Stomach (tissue), 4 donors: ENCODE measurements around the gene ISOC1.

Experiments used
- CTCF ChIP-seq, 7 experiments: fragments of 450-650 bp in 4 of 7; fragments of 200-600 bp in 3 of 7; sonication (generic) in 3 of 7; IDR thresholded peaks; one replicate each; pipeline ENCODE4 v1.5.1; 2016 to 2019; ENCODE audit warnings: antibody characterized with exemption in 7 of 7, control low read depth in 2 of 7, mild to moderate bottlenecking in 1 of 7
- EP300 ChIP-seq: sonication (generic); formaldehyde crosslinking; IDR thresholded peaks from one replicate; pipeline ENCODE4 v1.6.1; 2017; ENCODE audit warnings: antibody characterized with exemption
- POLR2A ChIP-seq, 4 donors: fragments of 450-650 bp; IDR thresholded peaks; one replicate each; pipeline ENCODE4 v1.6.1; 2016; ENCODE audit warnings: antibody characterized with exemption in 4 of 4, control low read depth in 2 of 4, mild to moderate bottlenecking in 1 of 4, moderate library complexity in 1 of 4
- POLR2AphosphoS5 ChIP-seq, 3 donors: sonication (generic); formaldehyde crosslinking; IDR thresholded peaks; one replicate each; pipeline ENCODE4 v1.6.1; 2016; ENCODE audit warnings: antibody characterized with exemption in 3 of 3

DNA sequence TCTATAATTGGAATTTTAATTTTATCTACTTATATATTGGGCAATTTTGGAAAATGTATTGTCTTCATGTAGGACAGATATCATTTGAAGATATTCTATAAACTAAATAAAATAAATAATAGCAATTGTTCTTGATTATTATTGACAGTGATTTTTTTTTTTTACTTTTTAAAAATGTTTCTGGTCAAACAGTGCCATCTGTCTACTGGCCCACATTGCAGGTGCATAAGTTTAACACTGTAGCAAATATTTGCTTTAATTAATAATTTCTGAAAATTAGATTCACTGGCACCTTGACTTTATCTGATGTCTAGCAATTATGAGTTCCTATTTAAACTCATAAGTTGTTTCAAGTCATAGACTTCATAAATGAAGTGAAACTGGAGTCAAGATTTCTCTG lies 41.1 kb upstream of the ISOC1 start:
- TF ChIP-seq EP300 = no peak
- no peak for TF ChIP-seq POLR2AphosphoS5 (IDR thresholded peaks at IDR 0.05)
- no peak for TF ChIP-seq POLR2A (IDR thresholded peaks at IDR 0.05)
- no peak for TF ChIP-seq CTCF (IDR thresholded peaks at IDR 0.05)
